Activated naive CD4-positive, alpha-beta T cell treated with anti-CD3 and anti-CD28 coated beads, Interleukin-2, amount 50 U/mL, for 72 hours (primary cell): ENCODE data around the gene PLD4. TPM values are rescaled to one million over a fixed set of nuclear protein-coding genes. Genes with fewer than 3 reads are reported as not detected.

ENCODE experiments used
- ATAC-seq, 2 donors: fragments of 150-1000 bp; cut with Tn5 transposase; 2 replicates each; pipeline ENCODE4 v1.10.0; 2021; ENCODE audit warnings: mild to moderate bottlenecking in 2 of 2, moderate library complexity in 2 of 2
- DNase-seq, 2 donors: peaks; one replicate each; pipeline ENCODE4 v3.0.0; 2021 to 2022; ENCODE audit warnings: low spot score in 2 of 2
- H3K27ac Mint-ChIP-seq, 2 donors: one replicate each; pipeline ENCODE4 v1.8.0; 2022; ENCODE audit warnings: mild to moderate bottlenecking in 2 of 2, mixed read lengths in 2 of 2
- H3K36me3 Mint-ChIP-seq, 2 donors: one replicate each; pipeline ENCODE4 v1.8.0; 2022; ENCODE audit warnings: mixed read lengths in 2 of 2
- H3K9me3 Mint-ChIP-seq, 2 donors: one replicate each; pipeline ENCODE4 v1.8.0; 2022; ENCODE audit warnings: mixed read lengths in 2 of 2
- total RNA-seq, 2 donors: library from RNA; stranded (reverse); gene quantifications; one replicate each; pipeline ENCODE4 v1.2.3, GENCODE V29; 2022

Gene PLD4
- total RNA-seq, 2 donors from 2014 or later = 0.04 TPM; not detected in 1

DNA sequence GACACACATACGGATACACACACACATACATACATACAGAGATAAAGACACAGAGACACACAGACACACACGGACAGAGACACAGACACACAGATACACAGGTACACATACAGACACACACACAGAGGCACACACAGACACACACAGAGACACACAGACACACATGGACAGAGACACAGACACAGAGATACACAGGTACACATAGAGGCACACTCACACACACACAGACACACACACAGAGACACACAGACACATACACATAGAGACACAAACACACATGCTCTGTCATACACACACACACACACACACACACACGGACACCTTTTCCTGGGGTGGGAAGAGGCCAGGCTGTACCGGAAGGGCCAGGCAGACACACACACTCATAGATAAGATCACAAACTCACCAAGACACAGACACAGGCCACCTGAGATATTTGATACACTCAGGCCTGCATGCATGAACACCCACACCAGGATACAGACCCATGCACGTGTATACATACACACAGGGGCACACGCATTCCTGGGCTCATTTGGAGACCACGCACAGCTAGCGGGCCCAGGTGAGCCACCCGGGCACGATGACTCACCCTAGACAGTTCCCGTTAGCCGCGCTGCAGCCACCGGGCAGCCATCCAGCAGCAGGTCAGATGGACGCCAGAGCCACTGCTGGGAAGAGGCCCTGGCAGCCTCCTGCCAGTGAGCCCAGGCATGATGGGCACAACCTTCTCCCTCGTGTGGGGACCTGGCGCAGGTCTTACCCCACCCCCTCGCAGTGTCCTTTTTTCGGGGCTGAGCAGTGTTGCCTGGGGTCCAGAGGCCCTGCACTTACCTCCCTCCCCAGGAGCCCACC, 55.3 kb downstream of the PLD4 start:
- no peak overlapping the region for H3K27ac Mint-ChIP-seq
- no peak for DNase-seq
- no peak for ATAC-seq
- H3K36me3 Mint-ChIP-seq = peaks cover 0 to 6% of the 10 kb centered on the region in 2 donors
- H3K9me3 Mint-ChIP-seq = no peaks in the 10 kb centered on the region

DNA sequence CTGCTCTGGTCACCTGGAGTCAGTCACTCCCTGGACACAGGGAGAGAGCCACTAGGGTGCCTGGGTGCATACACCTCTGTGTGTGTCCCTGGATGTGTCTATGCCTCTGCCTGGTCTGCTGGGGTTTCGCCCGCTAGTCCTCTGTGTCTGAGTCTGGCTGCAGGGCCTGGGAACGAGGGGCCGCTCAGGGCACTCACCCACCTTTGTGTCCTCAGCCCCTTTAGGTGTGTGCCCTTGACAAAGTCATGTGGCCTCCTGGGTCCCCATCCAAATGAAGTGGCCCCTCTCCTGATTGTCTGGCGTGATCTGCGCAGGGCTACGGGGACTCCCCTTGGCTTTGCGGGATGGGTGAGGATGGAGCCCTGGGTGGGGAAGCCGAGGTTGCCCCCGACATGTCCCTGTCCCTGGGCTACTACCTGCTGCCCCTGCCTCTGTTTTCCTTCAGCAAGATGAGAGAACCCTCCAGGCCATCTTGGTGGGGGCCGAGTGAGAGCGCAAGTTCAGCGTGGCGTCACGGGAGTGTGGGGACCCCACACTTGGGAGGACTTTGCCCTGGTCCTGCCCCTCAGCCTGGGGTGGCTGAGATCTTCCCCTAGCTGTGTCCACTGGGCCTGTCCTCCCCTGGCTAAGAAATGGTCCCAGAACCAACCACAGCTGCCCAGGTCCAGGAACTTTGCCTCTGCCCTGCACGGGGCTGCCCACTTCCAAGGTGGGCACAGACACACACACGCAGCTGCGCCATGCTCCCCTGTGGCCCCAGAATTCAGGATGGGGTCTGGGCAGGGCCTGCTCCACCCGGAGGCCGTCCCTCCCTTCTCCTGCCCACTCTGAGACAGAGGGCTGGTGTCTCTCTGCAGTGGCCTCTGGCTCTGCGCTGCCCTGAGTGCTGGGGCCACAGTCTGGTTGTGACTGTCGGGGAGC, 56.2 kb downstream of the PLD4 start:
- ATAC-seq (no peak), DNase-seq (peak in 1 of 2 donors; percentile 53)
- H3K9me3 Mint-ChIP-seq = no peaks in the 10 kb centered on the region
- H3K36me3 Mint-ChIP-seq = peaks cover 0 to 6% of the 10 kb centered on the region in 2 donors
- no peak overlapping the region for H3K27ac Mint-ChIP-seq

DNA sequence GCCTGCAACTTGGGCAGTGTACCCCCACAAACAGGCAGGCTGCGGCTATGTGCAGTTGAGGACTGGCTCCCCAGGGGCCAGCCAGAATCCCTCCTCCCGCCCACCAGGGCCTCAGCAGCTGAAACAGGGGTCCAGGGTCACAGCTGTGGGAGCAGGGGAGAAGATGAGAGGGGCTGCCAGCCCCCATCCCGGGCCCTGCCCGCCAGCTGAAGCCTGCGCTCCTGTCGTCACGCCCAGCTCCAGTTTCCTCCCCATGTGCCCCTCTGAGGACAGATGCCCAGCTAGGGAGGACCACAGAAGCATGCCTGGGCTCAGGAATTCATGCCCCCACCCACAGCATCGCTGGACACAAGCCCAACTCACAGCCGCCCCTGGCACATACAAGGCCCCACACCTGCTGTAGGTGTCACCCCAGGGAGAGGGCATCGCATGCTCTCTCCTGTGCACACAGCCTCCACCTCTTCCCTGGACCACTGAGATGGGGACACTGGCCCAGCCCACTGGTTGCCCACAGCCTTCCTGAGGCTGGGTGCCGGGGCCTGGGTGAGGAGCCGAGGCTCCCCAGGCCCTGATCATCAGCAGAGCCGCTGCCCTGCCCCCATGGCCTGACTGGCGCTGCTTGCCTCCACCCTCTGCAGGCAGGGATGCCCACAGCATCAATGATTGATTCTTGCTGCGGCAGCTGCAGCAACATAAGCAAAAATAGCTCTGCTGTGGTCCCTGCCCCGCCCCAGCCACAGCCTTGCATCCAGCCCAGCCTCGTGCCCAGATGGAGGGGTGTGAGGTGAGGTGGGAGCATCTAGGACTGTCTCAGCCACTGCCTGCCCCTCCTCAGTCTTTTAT, 57.2 kb downstream of the PLD4 start:
- ATAC-seq (no peak), DNase-seq (peak in 1 of 2 donors; percentile 50)
- H3K27ac Mint-ChIP-seq = no peak overlapping the region
- H3K9me3 Mint-ChIP-seq = no peaks in the 10 kb centered on the region
- peaks cover 0 to 6% of the 10 kb centered on the region in 2 donors for H3K36me3 Mint-ChIP-seq

DNA sequence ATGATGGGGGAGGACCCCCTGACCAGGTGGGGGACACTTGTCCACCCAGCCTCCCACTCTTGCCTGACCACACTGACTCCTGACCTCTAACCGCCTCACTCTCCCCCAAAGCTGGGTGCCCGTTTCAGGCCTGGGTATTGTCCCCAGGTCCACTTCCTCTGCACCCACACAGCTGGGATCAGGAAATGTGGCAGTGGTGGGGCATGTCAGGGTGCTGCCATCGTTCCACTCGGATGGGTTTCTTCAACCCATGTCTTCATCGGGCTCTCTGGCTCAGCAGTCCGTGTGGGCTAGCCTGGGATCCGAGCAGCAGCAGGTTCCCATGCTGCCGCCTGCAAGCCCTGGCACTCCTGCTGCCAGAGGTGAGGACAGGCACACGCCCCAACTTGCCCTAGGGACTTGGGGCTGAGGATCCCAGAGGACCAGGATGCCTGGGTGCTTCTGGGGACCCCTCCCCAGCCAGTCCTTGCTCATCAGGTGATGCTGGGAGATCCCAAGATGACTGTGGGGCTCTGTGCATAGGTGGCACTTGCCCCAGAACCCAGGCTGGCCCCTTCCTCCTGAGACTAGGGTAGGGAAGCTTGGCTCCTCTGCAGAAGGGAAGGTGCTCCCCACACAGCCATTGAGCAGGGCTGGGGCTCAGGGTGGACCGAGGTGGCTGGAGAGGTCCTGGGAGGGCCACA, 58.0 kb downstream of the PLD4 start:
- H3K36me3 Mint-ChIP-seq = peaks cover 0 to under 1% of the 10 kb centered on the region in 2 donors
- H3K27ac Mint-ChIP-seq = no peak overlapping the region
- peak in 1 of 2 donors; percentile 37 for DNase-seq
- no peaks in the 10 kb centered on the region for H3K9me3 Mint-ChIP-seq
- ATAC-seq = no peak

Other genes starting within 250 kb of the PLD4 start
- gene INF2, start 235.3 kb upstream of the PLD4 start, total RNA-seq = 10 to 100 TPM; 48.6 to 82.7 TPM
- 1 to 10 TPM; 2.7 to 7.3 TPM for gene ADSS1, start 200.7 kb upstream of the PLD4 start, total RNA-seq
- gene SIVA1, start 171.7 kb upstream of the PLD4 start, total RNA-seq = 10 to 100 TPM; 86.1 to 87.1 TPM
- gene AKT1, start 129.1 kb upstream of the PLD4 start, total RNA-seq = 100 to 1,000 TPM; 111 to 113 TPM
- gene ZBTB42, start 123.8 kb upstream of the PLD4 start, total RNA-seq = 1 to 10 TPM; 2.0 to 2.9 TPM
- gene CEP170B, start 59.6 kb upstream of the PLD4 start, total RNA-seq = 1 to 10 TPM; 6.0 to 9.4 TPM
- under 1 TPM; 0.02 to 0.10 TPM for gene AHNAK2, start 53.5 kb downstream of the PLD4 start, total RNA-seq
- under 1 TPM; 0.20 to 0.97 TPM for gene CLBA1, start 60.9 kb downstream of the PLD4 start, total RNA-seq
- 10 to 100 TPM; 54.2 to 61.1 TPM for gene CDCA4, start 96.2 kb downstream of the PLD4 start, total RNA-seq
- gene GPR132, start 140.6 kb downstream of the PLD4 start, total RNA-seq = 10 to 100 TPM; 24.9 to 32.6 TPM
- 10 to 100 TPM in 1 of 2 donors, 1 to 10 TPM in 1; 4.3 to 10.5 TPM for gene JAG2, start 243.9 kb downstream of the PLD4 start, total RNA-seq